ENCODE measurements around the gene MAGEB6B. TPM values are rescaled to one million over a fixed set of nuclear protein-coding genes. Genes with fewer than 3 reads are reported as not detected.

The MAGEB6B gene
- total RNA-seq, 1 donor from 2014 or later, result not detected

DNA sequence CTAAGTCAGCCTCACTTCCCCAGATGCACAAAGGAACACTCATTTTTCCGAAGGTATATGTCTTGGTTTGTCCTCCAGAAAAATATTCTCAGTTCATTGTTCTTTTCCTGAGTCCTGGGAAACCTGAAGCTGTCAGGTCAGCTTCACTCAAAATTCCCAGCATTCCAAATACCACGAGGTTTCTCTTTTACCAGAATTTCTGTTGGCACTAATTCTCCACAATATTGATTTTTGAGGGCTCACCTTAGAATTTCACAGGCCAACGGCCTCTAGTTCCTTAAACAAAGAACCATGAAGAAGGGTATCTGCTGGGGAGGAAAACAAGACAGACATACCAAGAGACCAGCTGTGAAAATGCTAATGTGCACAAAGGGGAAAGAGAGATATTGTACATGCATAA, 47.6 kb downstream of the MAGEB6B start:
- Mint-ChIP-seq H3K27ac (no peak overlapping the region), H3K36me3 (ENCODE audit: insufficient read depth) (peaks cover 2% of the 10 kb centered on the region), H3K4me3 (ENCODE audit: low read depth) (no peak overlapping the region), H3K27me3 (no peaks in the 10 kb centered on the region), H3K4me1 (ENCODE audit: low read depth) (peaks cover 2% of the 10 kb centered on the region), H3K9me3 (ENCODE audit: low read depth) (peaks cover 12% of the 10 kb centered on the region)
- TF ChIP-seq, protein P1, sequence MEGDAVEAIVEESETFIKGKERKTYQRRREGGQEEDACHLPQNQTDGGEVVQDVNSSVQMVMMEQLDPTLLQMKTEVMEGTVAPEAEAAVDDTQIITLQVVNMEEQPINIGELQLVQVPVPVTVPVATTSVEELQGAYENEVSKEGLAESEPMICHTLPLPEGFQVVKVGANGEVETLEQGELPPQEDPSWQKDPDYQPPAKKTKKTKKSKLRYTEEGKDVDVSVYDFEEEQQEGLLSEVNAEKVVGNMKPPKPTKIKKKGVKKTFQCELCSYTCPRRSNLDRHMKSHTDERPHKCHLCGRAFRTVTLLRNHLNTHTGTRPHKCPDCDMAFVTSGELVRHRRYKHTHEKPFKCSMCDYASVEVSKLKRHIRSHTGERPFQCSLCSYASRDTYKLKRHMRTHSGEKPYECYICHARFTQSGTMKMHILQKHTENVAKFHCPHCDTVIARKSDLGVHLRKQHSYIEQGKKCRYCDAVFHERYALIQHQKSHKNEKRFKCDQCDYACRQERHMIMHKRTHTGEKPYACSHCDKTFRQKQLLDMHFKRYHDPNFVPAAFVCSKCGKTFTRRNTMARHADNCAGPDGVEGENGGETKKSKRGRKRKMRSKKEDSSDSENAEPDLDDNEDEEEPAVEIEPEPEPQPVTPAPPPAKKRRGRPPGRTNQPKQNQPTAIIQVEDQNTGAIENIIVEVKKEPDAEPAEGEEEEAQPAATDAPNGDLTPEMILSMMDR (IDR thresholded peaks at IDR 0.05; ENCODE audit: unreplicated experiment), result no peak
- DNase-seq (ENCODE audit: low spot score, unreplicated experiment), result no peak

Other genes starting within 250 kb of the MAGEB6B start
- not detected in 2 replicates for gene MAGEB18, start 22.3 kb upstream of the MAGEB6B start, total RNA-seq
- gene MAGEB6, start 31.8 kb downstream of the MAGEB6B start, total RNA-seq, result not detected in 2 replicates
- not detected in 2 replicates for gene MAGEB5, start 55.6 kb downstream of the MAGEB6B start, total RNA-seq